KMS-11 (cell line): ENCODE measurements around the gene SLC25A25.

Experiments
- H2AFZ ChIP-seq: fragments of 200-600 bp; sonication (generic); 2 replicates; pipeline ENCODE4 v1.6.1; 2016; ENCODE audit warnings: antibody characterized with exemption, mixed run types, low read depth
- H3K27ac ChIP-seq: fragments of 200-600 bp; sonication (generic); 2 replicates; pipeline ENCODE4 v1.6.1; 2016; ENCODE audit warnings: mild to moderate bottlenecking, mixed run types
- H3K27me3 ChIP-seq: fragments of 200-600 bp; sonication (generic); 2 replicates; pipeline ENCODE4 v1.6.1; 2017; ENCODE audit warnings: mild to moderate bottlenecking, low read depth, mixed run types, moderate library complexity; ENCODE audit not compliant: insufficient read depth
- H3K36me3 ChIP-seq: fragments of 200-600 bp; sonication (generic); 2 replicates; pipeline ENCODE4 v1.6.1; 2017; ENCODE audit warnings: mild to moderate bottlenecking, mixed run types; ENCODE audit not compliant: insufficient read depth
- H3K4me1 ChIP-seq: fragments of 200-600 bp; sonication (generic); 2 replicates; pipeline ENCODE4 v1.6.1; 2016; ENCODE audit warnings: mild to moderate bottlenecking, low read depth, mixed run types; ENCODE audit not compliant: poor library complexity, severe bottlenecking
- H3K4me2 ChIP-seq: fragments of 200-600 bp; sonication (generic); 2 replicates; pipeline ENCODE4 v1.7.0; 2016; ENCODE audit warnings: mild to moderate bottlenecking, mixed run types
- H3K4me3 ChIP-seq: fragments of 200-600 bp; sonication (generic); IDR thresholded peaks from 2 replicates; pipeline ENCODE4 v1.6.1; 2017; ENCODE audit warnings: low read depth, low read length, mixed read lengths; ENCODE audit not compliant: insufficient read depth
- H3K79me2 ChIP-seq: fragments of 200-600 bp; sonication (generic); 2 replicates; pipeline ENCODE4 v1.6.1; 2016; ENCODE audit warnings: low read depth, mixed run types; ENCODE audit not compliant: insufficient read depth
- H3K9ac ChIP-seq: fragments of 200-600 bp; sonication (generic); 2 replicates; pipeline ENCODE4 v1.6.1; 2016; ENCODE audit warnings: mild to moderate bottlenecking, mixed run types
- H4K20me1 ChIP-seq: fragments of 200-600 bp; sonication (generic); 2 replicates; pipeline ENCODE4 v1.6.1; 2016; ENCODE audit warnings: mild to moderate bottlenecking, mixed run types; ENCODE audit not compliant: insufficient read depth
- CTCF ChIP-seq: fragments of 200-600 bp; sonication (generic); conservative IDR thresholded peaks from 2 replicates; pipeline ENCODE4 v1.6.1; 2017; ENCODE audit warnings: low read depth, mild to moderate bottlenecking, antibody characterized with exemption, low read length, moderate library complexity, mixed read lengths

Gene SLC25A25

GRCh38 chr9:128144239-128145181 lies 76.5 kb downstream of the SLC25A25 start:
- Histone ChIP-seq H4K20me1 (no peaks in the 10 kb centered on the region), H3K4me3 (no peak overlapping the region), H3K27me3 (peaks cover 8% of the 10 kb centered on the region; the same call in 1 of the 2 replicates), H3K79me2 (no peaks in the 10 kb centered on the region), H2AFZ (no peak overlapping the region), H3K36me3 (no peaks in the 10 kb centered on the region), H3K27ac (no peak overlapping the region), H3K4me1 (no peaks in the 10 kb centered on the region), H3K4me2 (no peak overlapping the region), H3K9ac (no peak overlapping the region)
- no peak for TF ChIP-seq CTCF

DNA sequence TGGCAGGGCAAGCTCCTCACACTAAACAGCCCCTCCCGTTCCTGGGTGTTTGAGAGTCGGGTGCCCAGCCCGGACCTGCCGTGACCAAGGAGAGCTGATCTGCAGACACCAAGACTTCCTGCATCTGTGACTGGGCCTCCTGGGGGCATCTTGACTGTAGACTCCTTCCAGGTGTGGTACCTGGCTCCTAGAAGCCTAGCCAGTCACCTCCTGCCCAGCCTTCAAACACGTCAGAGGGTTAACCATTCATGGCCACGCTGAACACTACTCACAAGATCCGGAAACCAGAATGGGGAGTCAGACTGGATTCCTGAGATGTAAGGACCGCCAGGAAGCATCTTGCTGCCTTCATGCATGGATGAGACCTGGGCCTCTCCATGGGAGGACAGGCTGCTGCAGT lies 77.5 kb downstream of the SLC25A25 start:
- Histone ChIP-seq H3K27ac (no peak overlapping the region), H3K4me1 (no peaks in the 10 kb centered on the region), H3K79me2 (no peaks in the 10 kb centered on the region), H3K36me3 (no peaks in the 10 kb centered on the region), H3K4me2 (no peak overlapping the region), H3K27me3 (peaks cover 5% of the 10 kb centered on the region; the same call in 1 of the 2 replicates), H3K9ac (no peak overlapping the region), H4K20me1 (no peaks in the 10 kb centered on the region), H2AFZ (no peak overlapping the region), H3K4me3 (no peak overlapping the region)
- no peak for TF ChIP-seq CTCF

DNA sequence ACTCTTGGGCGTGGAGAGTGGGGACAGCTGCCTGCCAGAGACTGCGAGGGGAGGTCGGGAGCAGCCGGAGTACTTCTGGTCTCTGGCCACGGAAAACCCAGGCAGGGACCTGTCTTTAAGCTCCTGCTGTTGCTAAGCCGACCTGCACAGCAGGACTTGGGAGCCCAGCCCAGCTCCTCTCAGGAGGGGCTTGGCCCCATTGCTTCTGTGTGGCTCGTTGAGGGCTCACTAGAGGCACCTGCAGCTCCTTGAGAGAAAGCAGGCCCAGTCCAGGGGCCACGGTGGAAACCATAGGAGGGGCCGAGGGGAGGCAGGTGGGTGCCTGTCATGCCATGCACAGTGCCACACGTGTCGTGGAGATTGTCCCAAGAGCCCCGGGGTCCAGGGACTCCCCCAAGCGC lies 77.9 kb downstream of the SLC25A25 start:
- no peaks in the 10 kb centered on the region for H3K4me1 ChIP-seq
- TF ChIP-seq CTCF: no peak
- H2AFZ ChIP-seq: no peak overlapping the region
- no peaks in the 10 kb centered on the region for H4K20me1 ChIP-seq
- no peak overlapping the region for H3K9ac ChIP-seq
- H3K79me2 ChIP-seq: no peaks in the 10 kb centered on the region
- no peak overlapping the region for H3K27ac ChIP-seq
- no peak overlapping the region for H3K4me3 ChIP-seq
- no peak overlapping the region for H3K4me2 ChIP-seq
- no peaks in the 10 kb centered on the region for H3K36me3 ChIP-seq
- H3K27me3 ChIP-seq: peaks cover 5% of the 10 kb centered on the region; the same call in 1 of the 2 replicates

GRCh38 chr9:128146591-128147120 lies 78.6 kb downstream of the SLC25A25 start:
- Histone ChIP-seq H3K27ac (no peak overlapping the region), H3K36me3 (no peaks in the 10 kb centered on the region), H3K4me3 (no peak overlapping the region), H3K27me3 (peaks cover 3% of the 10 kb centered on the region; the same call in 1 of the 2 replicates), H3K4me2 (no peak overlapping the region), H3K79me2 (no peaks in the 10 kb centered on the region), H2AFZ (no peak overlapping the region), H3K9ac (no peak overlapping the region), H4K20me1 (no peaks in the 10 kb centered on the region), H3K4me1 (no peaks in the 10 kb centered on the region)
- TF ChIP-seq CTCF: no peak
